ENCODE data around the gene GRIK4. TPM values are rescaled to one million over a fixed set of nuclear protein-coding genes. Genes with fewer than 3 reads are reported as not detected.

GRIK4 gene
- total RNA-seq, 1 experiment from 2014 or later = not detected

DNA sequence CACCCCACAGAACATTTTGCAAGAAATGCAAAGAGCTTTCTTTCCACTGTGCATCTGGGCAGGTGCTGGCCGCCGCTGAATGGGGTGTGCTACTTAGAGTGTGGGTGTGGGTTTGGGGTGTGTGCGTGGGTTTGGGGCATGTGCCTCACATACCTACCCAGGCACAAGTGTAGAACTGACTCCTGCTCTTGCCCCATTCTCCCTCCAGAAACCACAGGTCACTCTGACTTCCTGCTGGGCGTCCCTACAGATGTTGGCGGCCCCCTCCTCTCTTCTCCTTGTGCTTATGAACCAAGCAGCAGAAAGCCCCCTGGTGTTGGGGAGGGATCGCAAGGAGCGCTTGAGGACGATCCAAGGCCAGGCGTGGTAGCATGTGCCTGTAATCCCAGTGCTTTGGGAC is 63.9 kb downstream of the GRIK4 start:
- Histone ChIP-seq H3K9me2 (ENCODE audit: insufficient read depth) (no peaks in the 10 kb centered on the region), H3K9me3 (ENCODE audit: insufficient read depth, low read depth) (no peaks in the 10 kb centered on the region), H3K4me1 (replicated peaks; ENCODE audit: insufficient read depth) (no peaks in the 10 kb centered on the region), H3K36me3 (ENCODE audit: low read depth) (no peaks in the 10 kb centered on the region), H3F3A (ENCODE audit: insufficient read depth, low read depth) (no peaks in the 10 kb centered on the region), H3K27me3 (ENCODE audit: insufficient read depth, low read depth) (peaks cover 92% of the 10 kb centered on the region), H4K20me1 (ENCODE audit: insufficient read depth) (no peaks in the 10 kb centered on the region), H2AFZ (no peak overlapping the region), H3K4me3 (no peak overlapping the region), H3K27ac (no peak overlapping the region), H3K79me2 (ENCODE audit: low read depth) (no peaks in the 10 kb centered on the region), H3K4me2 (no peak overlapping the region)
- ChIA-PET POLR2A (ENCODE audit: unreplicated experiment) (no interaction called here), CTCF (no interaction called here)
- intact Hi-C loops (cut with micrococcal nuclease; ENCODE audit: unreplicated experiment) = no loop called here
- no TSS peak for BruUV-seq (replicated peaks)
- no peak for DNase-seq
- TF ChIP-seq EZH2 (IDR thresholded peaks at IDR 0.05; ENCODE audit: low read depth) = no peak
- TF ChIP-seq, protein P1, sequence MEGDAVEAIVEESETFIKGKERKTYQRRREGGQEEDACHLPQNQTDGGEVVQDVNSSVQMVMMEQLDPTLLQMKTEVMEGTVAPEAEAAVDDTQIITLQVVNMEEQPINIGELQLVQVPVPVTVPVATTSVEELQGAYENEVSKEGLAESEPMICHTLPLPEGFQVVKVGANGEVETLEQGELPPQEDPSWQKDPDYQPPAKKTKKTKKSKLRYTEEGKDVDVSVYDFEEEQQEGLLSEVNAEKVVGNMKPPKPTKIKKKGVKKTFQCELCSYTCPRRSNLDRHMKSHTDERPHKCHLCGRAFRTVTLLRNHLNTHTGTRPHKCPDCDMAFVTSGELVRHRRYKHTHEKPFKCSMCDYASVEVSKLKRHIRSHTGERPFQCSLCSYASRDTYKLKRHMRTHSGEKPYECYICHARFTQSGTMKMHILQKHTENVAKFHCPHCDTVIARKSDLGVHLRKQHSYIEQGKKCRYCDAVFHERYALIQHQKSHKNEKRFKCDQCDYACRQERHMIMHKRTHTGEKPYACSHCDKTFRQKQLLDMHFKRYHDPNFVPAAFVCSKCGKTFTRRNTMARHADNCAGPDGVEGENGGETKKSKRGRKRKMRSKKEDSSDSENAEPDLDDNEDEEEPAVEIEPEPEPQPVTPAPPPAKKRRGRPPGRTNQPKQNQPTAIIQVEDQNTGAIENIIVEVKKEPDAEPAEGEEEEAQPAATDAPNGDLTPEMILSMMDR (conservative IDR thresholded peaks at IDR 0.05) = no peak

DNA sequence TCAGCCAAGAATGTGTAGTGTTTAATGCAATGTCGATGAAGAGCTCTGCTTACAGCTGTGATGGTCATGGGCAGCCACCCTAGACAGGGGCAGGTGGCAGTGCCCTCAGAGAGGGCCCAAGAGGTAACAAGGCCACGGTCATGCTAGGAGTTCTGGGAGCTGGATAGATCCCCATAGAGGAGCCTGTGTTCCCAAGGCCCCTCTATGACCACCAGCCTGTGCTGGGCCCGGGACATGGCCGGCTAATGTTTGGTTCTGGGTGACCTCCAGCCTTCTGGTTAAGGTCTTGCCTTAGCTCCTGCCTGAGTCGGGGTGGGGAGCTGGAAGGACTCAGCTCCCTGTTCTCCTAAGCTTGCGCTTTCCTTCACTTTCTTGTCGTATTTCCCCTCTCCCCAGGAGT is 65.1 kb downstream of the GRIK4 start:
- Histone ChIP-seq H3K9me3 (ENCODE audit: insufficient read depth, low read depth) (no peaks in the 10 kb centered on the region), H3K27ac (no peak overlapping the region), H2AFZ (no peak overlapping the region), H3K4me3 (no peak overlapping the region), H3K79me2 (ENCODE audit: low read depth) (no peaks in the 10 kb centered on the region), H3K4me1 (replicated peaks; ENCODE audit: insufficient read depth) (no peaks in the 10 kb centered on the region), H3F3A (ENCODE audit: insufficient read depth, low read depth) (no peaks in the 10 kb centered on the region), H3K27me3 (ENCODE audit: insufficient read depth, low read depth) (peaks cover 99% of the 10 kb centered on the region), H3K9me2 (ENCODE audit: insufficient read depth) (no peaks in the 10 kb centered on the region), H3K4me2 (no peak overlapping the region), H3K36me3 (ENCODE audit: low read depth) (no peaks in the 10 kb centered on the region), H4K20me1 (ENCODE audit: insufficient read depth) (no peaks in the 10 kb centered on the region)
- BruUV-seq (replicated peaks) = no TSS peak
- no peak for DNase-seq
- no peak for TF ChIP-seq EZH2 (IDR thresholded peaks at IDR 0.05; ENCODE audit: low read depth)
- TF ChIP-seq, protein P1 (conservative IDR thresholded peaks at IDR 0.05) = no peak
- CTCF ChIA-PET = no interaction called here
- intact Hi-C loops (cut with micrococcal nuclease; ENCODE audit: unreplicated experiment) = no loop called here
- POLR2A ChIA-PET (ENCODE audit: unreplicated experiment) = no interaction called here

DNA sequence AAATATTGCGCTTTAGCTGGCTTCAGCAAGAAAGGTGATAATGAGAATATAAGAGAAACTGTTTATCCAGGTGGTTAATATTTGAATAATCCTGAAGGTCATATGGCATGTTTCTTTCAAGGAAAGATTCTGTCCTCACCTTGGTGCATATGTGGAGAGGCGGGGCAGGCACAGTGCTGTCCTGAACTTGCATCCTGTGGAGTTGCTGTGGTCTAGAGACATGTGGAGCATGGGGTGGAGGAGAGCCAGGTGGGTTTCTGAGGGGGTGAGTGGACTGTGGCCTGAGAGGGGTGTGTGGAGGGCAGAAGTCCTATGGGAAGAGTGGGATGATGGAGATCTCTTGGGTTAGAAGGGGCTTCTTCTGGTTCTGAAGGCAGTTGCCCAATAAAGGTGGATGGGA is 65.5 kb downstream of the GRIK4 start:
- intact Hi-C loops (cut with micrococcal nuclease; ENCODE audit: unreplicated experiment) = no loop called here
- BruUV-seq (replicated peaks) = no TSS peak
- Histone ChIP-seq H3K27ac (no peak overlapping the region), H3K79me2 (ENCODE audit: low read depth) (no peaks in the 10 kb centered on the region), H2AFZ (no peak overlapping the region), H3K36me3 (ENCODE audit: low read depth) (no peaks in the 10 kb centered on the region), H3F3A (ENCODE audit: insufficient read depth, low read depth) (no peaks in the 10 kb centered on the region), H3K4me1 (replicated peaks; ENCODE audit: insufficient read depth) (no peaks in the 10 kb centered on the region), H3K9me3 (ENCODE audit: insufficient read depth, low read depth) (no peaks in the 10 kb centered on the region), H3K27me3 (ENCODE audit: insufficient read depth, low read depth) (peaks cover 98% of the 10 kb centered on the region), H3K9me2 (ENCODE audit: insufficient read depth) (no peaks in the 10 kb centered on the region), H4K20me1 (ENCODE audit: insufficient read depth) (no peaks in the 10 kb centered on the region), H3K4me2 (no peak overlapping the region), H3K4me3 (no peak overlapping the region)
- TF ChIP-seq, protein P1 (conservative IDR thresholded peaks at IDR 0.05) = no peak
- no peak for DNase-seq
- ChIA-PET CTCF (no interaction called here), POLR2A (ENCODE audit: unreplicated experiment) (no interaction called here)
